ENCODE measurements around the gene PPP2R2D.
A peak's percentile ranks its signal among the peaks of the same experiment; 100 is the strongest.

The PPP2R2D gene

GRCh38 chr10:131929122-131929845 lies 28.5 kb downstream of the PPP2R2D start:
- ATAC-seq (replicated peaks) (no peak), DNase-seq (no peak)
- H3K4me3 Mint-ChIP-seq: peak overlapping the region; percentile 46 to 68
- peaks cover 50 to 66% of the 10 kb centered on the region in 2 donors for H3K4me1 Mint-ChIP-seq
- peaks cover 0 to 3% of the 10 kb centered on the region in 2 donors for H3K9me3 Mint-ChIP-seq
- no peaks in the 10 kb centered on the region for H3K27me3 Mint-ChIP-seq
- peak overlapping the region; percentile 33 for H3K27ac Mint-ChIP-seq
- H3K36me3 Mint-ChIP-seq: peaks cover 25 to 39% of the 10 kb centered on the region in 2 donors

GRCh38 chr10:131930150-131930549 lies 29.3 kb downstream of the PPP2R2D start:
- DNase-seq (no peak), ATAC-seq (replicated peaks) (no peak)
- no peaks in the 10 kb centered on the region for H3K27me3 Mint-ChIP-seq
- H3K27ac Mint-ChIP-seq: no peak overlapping the region
- H3K36me3 Mint-ChIP-seq: peaks cover 26 to 43% of the 10 kb centered on the region in 2 donors
- H3K9me3 Mint-ChIP-seq: peaks cover 0 to under 1% of the 10 kb centered on the region in 2 donors
- peak overlapping the region; percentile 46 to 68 for H3K4me3 Mint-ChIP-seq
- H3K4me1 Mint-ChIP-seq: peaks cover 48 to 64% of the 10 kb centered on the region in 2 donors

GRCh38 chr10:131930586-131931330 lies 29.9 kb downstream of the PPP2R2D start:
- no peak for DNase-seq
- Mint-ChIP-seq H3K9me3 (no peaks in the 10 kb centered on the region), H3K4me1 (peaks cover 47 to 61% of the 10 kb centered on the region in 2 donors), H3K4me3 (no peak overlapping the region), H3K27me3 (no peaks in the 10 kb centered on the region), H3K36me3 (peaks cover 27 to 37% of the 10 kb centered on the region in 2 donors), H3K27ac (no peak overlapping the region)
- no peak for ATAC-seq (replicated peaks)

GRCh38 chr10:131931981-131932380 lies 31.2 kb downstream of the PPP2R2D start:
- Mint-ChIP-seq H3K36me3 (peaks cover 24 to 31% of the 10 kb centered on the region in 2 donors), H3K4me1 (peaks cover 41 to 53% of the 10 kb centered on the region in 2 donors)

GRCh38 chr10:131933016-131933695 lies 32.3 kb downstream of the PPP2R2D start:
- no peak overlapping the region for H3K27ac Mint-ChIP-seq
- no peak for ATAC-seq (replicated peaks)
- peaks cover 28 to 30% of the 10 kb centered on the region in 2 donors for H3K36me3 Mint-ChIP-seq

More at GRCh38 chr10:131931981-131932380, 31.2 kb downstream of the PPP2R2D start:
- Mint-ChIP-seq H3K4me3 (no peak overlapping the region), H3K9me3 (no peaks in the 10 kb centered on the region), H3K27ac (no peak overlapping the region), H3K27me3 (no peaks in the 10 kb centered on the region)
- ATAC-seq (replicated peaks) (no peak), DNase-seq (no peak)

GRCh38 chr10:131933696-131934086 lies 32.9 kb downstream of the PPP2R2D start:
- Mint-ChIP-seq H3K27ac (no peak overlapping the region), H3K27me3 (no peaks in the 10 kb centered on the region), H3K36me3 (peaks cover 31 to 34% of the 10 kb centered on the region in 2 donors), H3K4me3 (no peak overlapping the region), H3K4me1 (peaks cover 26 to 36% of the 10 kb centered on the region in 2 donors), H3K9me3 (no peaks in the 10 kb centered on the region)
- ATAC-seq (replicated peaks) (no peak), DNase-seq (no peak)

More at GRCh38 chr10:131933016-131933695, 32.3 kb downstream of the PPP2R2D start:
- Mint-ChIP-seq H3K27me3 (no peaks in the 10 kb centered on the region), H3K4me3 (no peak overlapping the region), H3K9me3 (no peaks in the 10 kb centered on the region), H3K4me1 (peaks cover 31 to 41% of the 10 kb centered on the region in 2 donors)
- no peak for DNase-seq

GRCh38 chr10:131934769-131935168 lies 34.0 kb downstream of the PPP2R2D start:
- H3K27me3 Mint-ChIP-seq: no peaks in the 10 kb centered on the region
- H3K4me1 Mint-ChIP-seq: peaks cover 16 to 25% of the 10 kb centered on the region in 2 donors
- H3K4me3 Mint-ChIP-seq: no peak overlapping the region
- ATAC-seq (replicated peaks) (no peak), DNase-seq (no peak)
- H3K27ac Mint-ChIP-seq: peak overlapping the region; percentile 25
- no peaks in the 10 kb centered on the region for H3K9me3 Mint-ChIP-seq
- peaks cover 31 to 34% of the 10 kb centered on the region in 2 donors for H3K36me3 Mint-ChIP-seq

GRCh38 chr10:131935260-131935659 lies 34.5 kb downstream of the PPP2R2D start:
- DNase-seq: no peak
- Mint-ChIP-seq H3K27ac (no peak overlapping the region), H3K4me1 (peaks cover 11 to 20% of the 10 kb centered on the region in 2 donors), H3K27me3 (no peaks in the 10 kb centered on the region), H3K36me3 (peaks cover 31 to 35% of the 10 kb centered on the region in 2 donors), H3K4me3 (no peak overlapping the region), H3K9me3 (no peaks in the 10 kb centered on the region)
- no peak for ATAC-seq (replicated peaks)

- Mint-ChIP-seq H3K4me3 (no peak overlapping the region), H3K27ac (no peak overlapping the region), H3K36me3 (peaks cover 29 to 40% of the 10 kb centered on the region in 2 donors), H3K9me3 (no peaks in the 10 kb centered on the region), H3K4me1 (peaks cover 6 to 10% of the 10 kb centered on the region in 2 donors), H3K27me3 (no peaks in the 10 kb centered on the region)
- no peak for ATAC-seq (replicated peaks)
- no peak for DNase-seq
Observed at GRCh38 chr10:131936294-131936693, 35.5 kb downstream of the PPP2R2D start.

- Mint-ChIP-seq H3K9me3 (no peaks in the 10 kb centered on the region), H3K4me1 (peaks cover 3 to 6% of the 10 kb centered on the region in 2 donors), H3K4me3 (no peak overlapping the region), H3K27me3 (no peaks in the 10 kb centered on the region), H3K27ac (no peak overlapping the region), H3K36me3 (peaks cover 33 to 44% of the 10 kb centered on the region in 2 donors)
- ATAC-seq (replicated peaks) (no peak), DNase-seq (no peak)
Observed at GRCh38 chr10:131936736-131937135, 35.9 kb downstream of the PPP2R2D start.

- H3K9me3 Mint-ChIP-seq: no peaks in the 10 kb centered on the region
- peaks cover 2 to 5% of the 10 kb centered on the region in 2 donors for H3K4me1 Mint-ChIP-seq
- DNase-seq (no peak), ATAC-seq (replicated peaks) (no peak)
- H3K4me3 Mint-ChIP-seq: no peak overlapping the region
- peaks cover 33 to 49% of the 10 kb centered on the region in 2 donors for H3K36me3 Mint-ChIP-seq
- no peaks in the 10 kb centered on the region for H3K27me3 Mint-ChIP-seq
- no peak overlapping the region for H3K27ac Mint-ChIP-seq
Observed at GRCh38 chr10:131937836-131938235, 37.0 kb downstream of the PPP2R2D start.

- no peak for DNase-seq
- no peak overlapping the region for H3K4me3 Mint-ChIP-seq
- no peak for ATAC-seq (replicated peaks)
Observed at GRCh38 chr10:131938681-131939080, 37.9 kb downstream of the PPP2R2D start.

GRCh38 chr10:131942455-131942854 lies 41.6 kb downstream of the PPP2R2D start:
- ATAC-seq (replicated peaks) (no peak), DNase-seq (no peak)
- H3K27me3 Mint-ChIP-seq: no peaks in the 10 kb centered on the region
- no peak overlapping the region for H3K4me3 Mint-ChIP-seq
- H3K4me1 Mint-ChIP-seq: peaks cover 0 to 6% of the 10 kb centered on the region in 2 donors
- peaks cover 44 to 70% of the 10 kb centered on the region in 2 donors for H3K36me3 Mint-ChIP-seq
- H3K27ac Mint-ChIP-seq: no peak overlapping the region
- no peaks in the 10 kb centered on the region for H3K9me3 Mint-ChIP-seq

More at GRCh38 chr10:131938681-131939080, 37.9 kb downstream of the PPP2R2D start:
- Mint-ChIP-seq H3K36me3 (peaks cover 39 to 57% of the 10 kb centered on the region in 2 donors), H3K9me3 (no peaks in the 10 kb centered on the region), H3K4me1 (peaks cover 2 to 11% of the 10 kb centered on the region in 2 donors), H3K27ac (peak overlapping the region; percentile 25), H3K27me3 (no peaks in the 10 kb centered on the region)
